ENCODE results near the gene NR1H3.

GRCh38 chr11:47305734-47306483 is 48.1 kb downstream of the NR1H3 start:
- no peak for TF ChIP-seq CTCF (IDR thresholded peaks at IDR 0.05)
- no peak for TF ChIP-seq POLR2A (IDR thresholded peaks at IDR 0.05)

Measured in Peyer's patch (tissue), 4 donors.